8988T (cell line): ENCODE data around the gene TICAM2.
"Not testable (repeated sequence)": the region's sequence is repeated elsewhere in the genome, so short reads cannot be mapped to it uniquely, and the experiment has no call there.

Experiments
- DNase-seq: peaks from one replicate; pipeline ENCODE4 v3.0.0; 2011

The TICAM2 gene

GRCh38 chr5:115601701-115602590 is at the start of gene TICAM2:
TICAM2 (minus strand) TSS chr5:115602479; CDS start chr5:115581256, 21,223 bp downstream.
- DNase-seq, result peak; percentile 43

- DNase-seq, result no peak
Measured at GRCh38 chr5:115649541-115649940, 47.3 kb upstream of the TICAM2 start.

GRCh38 chr5:115648056-115648455 is 45.8 kb upstream of the TICAM2 start:
- no peak for DNase-seq

- DNase-seq, result not testable (repeated sequence)
Measured at GRCh38 chr5:115645386-115645785, 43.1 kb upstream of the TICAM2 start.

- DNase-seq, result no peak
Measured at GRCh38 chr5:115644046-115644445, 41.8 kb upstream of the TICAM2 start.

GRCh38 chr5:115641948-115642347 is 39.7 kb upstream of the TICAM2 start:
- no peak for DNase-seq

GRCh38 chr5:115640274-115640673 is 38.0 kb upstream of the TICAM2 start:
- no peak for DNase-seq

- no peak for DNase-seq
Measured at GRCh38 chr5:115639377-115639776, 37.1 kb upstream of the TICAM2 start.

- DNase-seq, result no peak
Measured at GRCh38 chr5:115637507-115637906, 35.2 kb upstream of the TICAM2 start.

GRCh38 chr5:115636008-115636407 is 33.7 kb upstream of the TICAM2 start:
- DNase-seq, result no peak

- peak; percentile 37 for DNase-seq
Measured at GRCh38 chr5:115634343-115635132, 32.3 kb upstream of the TICAM2 start.

- DNase-seq, result no peak
Measured at GRCh38 chr5:115629903-115630302, 27.6 kb upstream of the TICAM2 start.

GRCh38 chr5:115627295-115627865 is 25.1 kb upstream of the TICAM2 start:
- no peak for DNase-seq

- no peak for DNase-seq
Measured at GRCh38 chr5:115626445-115626823, 24.2 kb upstream of the TICAM2 start.

GRCh38 chr5:115625579-115626444 is 23.5 kb upstream of the TICAM2 start, which contains the start of gene TMED7:
TMED7 (minus strand) TSS chr5:115626036; CDS start chr5:115625792, 244 bp downstream.
- DNase-seq, result peak; percentile 75

GRCh38 chr5:115624994-115625393 is 22.7 kb upstream of the TICAM2 start:
- DNase-seq, result no peak

GRCh38 chr5:115623658-115624057 is 21.4 kb upstream of the TICAM2 start:
- no peak for DNase-seq

- DNase-seq, result no peak
Measured at GRCh38 chr5:115621365-115621900, 19.2 kb upstream of the TICAM2 start.

- DNase-seq, result no peak
Measured at GRCh38 chr5:115616892-115617291, 14.6 kb upstream of the TICAM2 start.

GRCh38 chr5:115616472-115616871 is 14.2 kb upstream of the TICAM2 start:
- DNase-seq, result no peak

GRCh38 chr5:115611873-115612272 is 9.6 kb upstream of the TICAM2 start:
- DNase-seq, result no peak

- DNase-seq, result no peak
Measured at GRCh38 chr5:115607935-115608334, 5.7 kb upstream of the TICAM2 start.
